AG09319 (cell line): ENCODE results near the gene ANXA9.

ENCODE experiments used
- DNase-seq: peaks from one replicate; pipeline ENCODE4 v3.0.0-alpha.2; 2010; ENCODE audit warnings: low read depth; ENCODE audit errors: extremely low read depth
- TF ChIP-seq, protein P1 (sequence below): IDR thresholded peaks from 2 replicates; pipeline ENCODE4 v1.5.1; 2011; ENCODE audit warnings: low read depth, mild to moderate bottlenecking, inconsistent platforms, low read length, moderate library complexity

ANXA9 gene

DNA sequence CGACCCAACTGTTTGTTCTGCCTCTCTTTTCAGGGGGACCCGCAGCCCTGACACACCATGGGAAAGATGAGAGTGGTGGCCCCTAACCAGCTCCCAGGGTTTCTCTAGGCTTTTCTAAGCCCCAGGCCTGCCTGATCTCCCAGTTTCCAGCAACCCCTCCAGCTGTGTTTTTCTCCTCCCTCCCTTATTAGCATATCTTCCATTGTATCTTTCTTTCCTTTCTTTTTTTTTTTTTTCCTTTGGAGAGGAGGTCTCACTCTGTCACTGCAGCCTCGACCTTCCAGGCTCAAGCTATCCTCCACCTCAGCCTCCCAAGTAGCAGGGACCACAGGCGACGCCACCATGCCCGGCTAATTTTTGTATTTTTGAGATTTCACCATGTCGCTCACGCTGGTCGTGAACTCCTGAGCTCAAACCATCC is 5.7 kb upstream of the ANXA9 start:
- TF ChIP-seq, protein P1, sequence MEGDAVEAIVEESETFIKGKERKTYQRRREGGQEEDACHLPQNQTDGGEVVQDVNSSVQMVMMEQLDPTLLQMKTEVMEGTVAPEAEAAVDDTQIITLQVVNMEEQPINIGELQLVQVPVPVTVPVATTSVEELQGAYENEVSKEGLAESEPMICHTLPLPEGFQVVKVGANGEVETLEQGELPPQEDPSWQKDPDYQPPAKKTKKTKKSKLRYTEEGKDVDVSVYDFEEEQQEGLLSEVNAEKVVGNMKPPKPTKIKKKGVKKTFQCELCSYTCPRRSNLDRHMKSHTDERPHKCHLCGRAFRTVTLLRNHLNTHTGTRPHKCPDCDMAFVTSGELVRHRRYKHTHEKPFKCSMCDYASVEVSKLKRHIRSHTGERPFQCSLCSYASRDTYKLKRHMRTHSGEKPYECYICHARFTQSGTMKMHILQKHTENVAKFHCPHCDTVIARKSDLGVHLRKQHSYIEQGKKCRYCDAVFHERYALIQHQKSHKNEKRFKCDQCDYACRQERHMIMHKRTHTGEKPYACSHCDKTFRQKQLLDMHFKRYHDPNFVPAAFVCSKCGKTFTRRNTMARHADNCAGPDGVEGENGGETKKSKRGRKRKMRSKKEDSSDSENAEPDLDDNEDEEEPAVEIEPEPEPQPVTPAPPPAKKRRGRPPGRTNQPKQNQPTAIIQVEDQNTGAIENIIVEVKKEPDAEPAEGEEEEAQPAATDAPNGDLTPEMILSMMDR: no peak

DNA sequence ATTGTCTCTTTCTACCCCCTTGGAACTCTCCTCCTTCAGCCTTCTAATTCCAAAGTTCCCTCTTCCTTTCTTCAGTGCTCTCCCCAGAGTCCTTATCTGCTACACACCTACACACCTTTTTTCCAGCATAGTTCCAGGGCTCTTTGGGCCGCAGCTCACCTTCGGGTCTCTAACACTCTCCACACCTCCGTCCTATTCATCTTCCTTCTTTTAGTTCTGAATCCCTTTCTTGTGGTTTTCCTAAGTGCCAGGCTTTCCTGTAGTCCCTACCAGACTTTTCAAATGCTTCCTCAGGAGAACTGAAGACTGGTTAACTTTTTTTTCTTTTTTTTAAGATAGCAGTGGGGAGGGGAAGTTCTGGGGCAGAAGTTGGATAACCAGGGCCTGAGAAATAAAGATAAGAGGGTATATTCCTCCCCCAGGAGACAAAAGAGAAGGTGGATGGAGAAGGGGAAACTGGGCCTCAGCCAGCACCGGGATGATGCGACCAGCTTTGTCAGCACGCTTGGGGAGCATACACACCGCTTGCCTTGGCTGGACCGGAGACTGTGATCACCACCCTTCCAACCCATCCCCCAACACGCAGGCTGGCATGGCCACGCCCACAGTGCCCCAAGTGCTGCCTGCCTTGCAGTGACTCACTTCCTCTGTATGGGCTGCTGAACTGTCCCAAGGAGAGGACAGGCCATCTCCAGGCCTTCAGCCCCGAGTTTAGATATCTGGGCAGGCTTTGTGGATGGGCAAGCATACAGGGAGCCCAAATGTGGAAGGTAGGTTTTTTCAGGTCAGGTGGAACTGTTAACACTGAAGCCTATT is 5.0 kb upstream of the ANXA9 start:
- TF ChIP-seq, protein P1: no peak
- no peak for DNase-seq

More for the DNA sequence above, 5.7 kb upstream of the ANXA9 start:
- no peak for DNase-seq

DNA sequence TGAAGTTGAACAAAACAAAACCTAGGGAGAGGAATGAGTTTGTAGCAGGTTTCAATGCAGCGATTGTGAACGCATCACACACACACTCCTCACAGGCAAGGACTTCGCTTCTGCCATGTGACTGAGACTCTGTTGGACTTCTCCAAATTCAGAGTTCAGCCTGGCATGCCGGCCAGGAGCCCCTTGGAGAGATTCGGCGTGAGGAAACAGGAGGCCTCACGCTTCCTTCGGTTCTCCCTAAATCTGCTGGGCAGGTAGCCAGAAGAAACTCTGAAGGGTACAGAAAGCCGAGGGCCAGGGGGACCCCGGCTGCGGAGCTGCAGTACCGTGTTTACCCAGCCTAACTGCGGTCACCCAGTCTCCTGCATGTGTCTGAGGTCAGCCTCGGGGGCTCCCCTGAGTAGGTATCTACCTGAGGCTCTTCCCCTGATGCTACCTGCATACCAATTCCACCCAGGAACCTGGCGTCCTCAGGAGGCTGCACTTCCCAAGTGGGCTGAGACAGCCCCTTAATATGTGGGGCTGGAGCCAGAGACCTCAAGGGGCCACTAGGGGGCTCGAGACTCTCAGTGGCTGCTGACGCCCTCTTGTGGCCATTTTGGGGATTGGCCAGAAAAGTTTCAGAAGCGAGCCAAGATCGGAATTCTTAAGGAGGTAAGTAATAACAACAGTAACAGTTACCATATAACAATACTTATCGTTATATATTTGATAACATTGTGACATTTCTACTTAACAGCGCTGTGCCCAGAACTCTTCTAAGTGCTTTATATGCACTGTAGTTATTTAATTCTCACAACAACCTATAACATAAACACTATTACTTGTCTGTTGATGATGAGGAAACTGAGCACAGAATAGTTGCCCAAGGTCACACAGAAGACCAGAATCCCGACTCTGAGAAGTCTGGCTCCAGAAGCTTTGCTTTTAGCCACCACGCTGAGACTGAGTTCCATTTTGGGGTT is 2.7 kb upstream of the ANXA9 start:
- TF ChIP-seq, protein P1: no peak; the same call in none of the 2 replicates

DNA sequence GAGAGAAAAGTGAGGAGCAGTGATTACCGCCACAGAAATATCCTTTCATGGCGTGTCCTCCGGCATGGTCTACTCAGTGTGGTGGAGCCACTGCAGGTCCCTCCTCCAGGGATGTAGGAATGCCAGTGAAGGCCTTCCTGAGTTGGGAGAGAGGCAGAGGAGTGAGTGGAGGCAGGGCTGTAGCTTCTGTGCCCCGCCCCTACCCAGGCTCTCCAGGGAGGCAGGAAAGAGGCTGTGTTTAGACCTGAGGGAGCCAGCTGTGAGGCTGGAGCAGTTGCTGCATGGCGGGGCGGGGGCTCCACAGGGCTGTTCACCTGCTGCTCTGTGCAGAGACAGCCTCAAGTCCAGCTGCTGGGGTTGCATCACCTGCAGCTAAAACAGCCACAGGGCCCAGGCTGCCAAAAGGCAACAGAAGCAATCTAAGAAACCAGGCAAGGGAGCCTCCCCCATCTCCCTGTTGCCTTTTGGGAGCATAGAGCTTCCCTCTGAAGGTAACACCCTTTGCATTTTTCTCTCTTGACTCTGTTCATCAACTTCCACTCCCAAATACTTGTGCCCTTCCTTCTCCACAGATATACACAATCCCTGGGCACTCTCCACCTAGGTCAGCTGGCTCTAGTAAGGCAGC is 801 bp upstream of the ANXA9 start:
- no peak for DNase-seq
- TF ChIP-seq, protein P1: no peak

More for the DNA sequence above, 2.7 kb upstream of the ANXA9 start:
- DNase-seq: peak; percentile 72

DNA sequence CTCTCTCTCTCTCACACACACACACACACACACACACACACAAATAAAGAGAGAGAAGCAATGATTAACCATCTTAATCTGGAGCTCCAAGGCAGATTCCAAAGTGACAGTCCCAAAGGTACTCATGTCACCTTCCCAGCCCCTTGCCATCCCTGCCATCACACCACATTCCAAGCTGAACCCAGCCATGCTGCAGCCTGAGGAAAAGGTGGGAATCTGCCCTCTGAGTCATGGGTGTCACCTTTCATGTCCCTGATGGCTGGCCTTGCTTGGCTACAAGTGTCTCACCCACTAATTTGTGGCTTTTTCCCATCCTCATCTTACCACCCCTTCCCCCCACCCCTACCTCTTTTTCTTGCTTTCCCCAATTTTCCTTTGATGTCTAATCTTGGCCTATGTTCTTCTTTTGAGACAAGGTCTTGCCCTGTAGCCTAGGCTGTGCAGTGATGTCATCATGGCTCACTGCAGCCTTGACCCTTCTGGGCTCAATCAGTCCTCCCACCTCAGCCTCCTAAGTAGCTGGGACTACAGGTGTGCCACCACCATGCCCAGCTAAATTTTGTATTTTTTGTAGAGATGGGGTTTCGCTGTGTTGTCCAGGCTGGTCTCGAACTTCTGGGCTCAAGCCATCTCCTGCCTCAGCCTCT is 3.2 kb downstream of the ANXA9 start:
- DNase-seq: no peak
- TF ChIP-seq, protein P1: no peak

DNA sequence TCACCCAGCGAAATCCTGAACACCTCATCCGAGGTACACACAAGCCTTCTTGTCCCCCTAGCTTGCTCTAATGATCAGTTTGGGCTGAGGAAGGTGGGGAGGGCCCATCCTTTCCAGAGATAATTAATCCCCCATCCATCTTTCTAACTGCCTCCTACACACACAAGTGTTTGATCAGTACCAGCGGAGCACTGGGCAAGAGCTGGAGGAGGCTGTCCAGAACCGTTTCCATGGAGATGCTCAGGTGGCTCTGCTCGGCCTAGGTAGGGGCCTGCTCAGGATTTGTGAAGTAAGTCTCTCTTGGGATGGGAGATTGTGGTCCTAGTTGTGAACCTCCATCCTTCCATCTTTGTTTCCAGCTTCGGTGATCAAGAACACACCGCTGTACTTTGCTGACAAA is 5.8 kb downstream of the ANXA9 start:
- DNase-seq: no peak
- TF ChIP-seq, protein P1: no peak
